ENCODE results near the gene HNRNPC. TPM values are rescaled to one million over a fixed set of nuclear protein-coding genes. Genes with fewer than 3 reads are reported as not detected.

Gene HNRNPC
- total RNA-seq, 2 donors from 2014 or later = 751 to 1,003 TPM

GRCh38 chr14:21238823-21239518, 30.3 kb downstream of the HNRNPC start:
- WGBS, 2 experiments (ENCODE audit: insufficient coverage in 1 of 2, insufficient read length in 1 of 2) = 88 to 97% methylated on average over 11 of the region's 11 CpGs
- Histone ChIP-seq H3K9ac (ENCODE audit: extremely low read depth, low read length, poor library complexity, severe bottlenecking) (no peak overlapping the region), H3K4me3 (ENCODE audit: low read length) (no peak overlapping the region), H3K27ac (ENCODE audit: low read depth, low read length) (no peak overlapping the region), H3K9me3 (ENCODE audit: control insufficient read depth, low read length) (no peaks in the 10 kb centered on the region), H3K27me3 (ENCODE audit: control insufficient read depth, insufficient read depth, low read length, poor library complexity, severe bottlenecking) (no peaks in the 10 kb centered on the region), H3K4me1 (ENCODE audit: control insufficient read depth, insufficient read depth, low read length) (peaks cover 2% of the 10 kb centered on the region), H3K36me3 (ENCODE audit: control insufficient read depth, insufficient read depth, low read length) (peaks cover 96% of the 10 kb centered on the region)
- Mint-ChIP-seq H3K4me3 (no peak overlapping the region), H3K4me1 (peaks cover 21% of the 10 kb centered on the region), H3K27ac (no peak overlapping the region), H3K36me3 (ENCODE audit: low read depth) (peaks cover 63% of the 10 kb centered on the region), H3K9me3 (no peaks in the 10 kb centered on the region), H3K27me3 (ENCODE audit: insufficient read depth) (no peaks in the 10 kb centered on the region)
- TF ChIP-seq CTCF (conservative IDR thresholded peaks at IDR 0.05) = no peak
- DNase-seq = no peak

- Mint-ChIP-seq H3K9me3 (no peaks in the 10 kb centered on the region), H3K4me1 (peaks cover 22% of the 10 kb centered on the region)
- H3K27ac ChIP-seq (ENCODE audit: low read depth, low read length) = no peak overlapping the region
Measured at GRCh38 chr14:21236948-21237797, 32.1 kb downstream of the HNRNPC start.

GRCh38 chr14:21234112-21234511, 35.1 kb downstream of the HNRNPC start:
- no peak for TF ChIP-seq CTCF (conservative IDR thresholded peaks at IDR 0.05)
- Histone ChIP-seq H3K4me1 (ENCODE audit: control insufficient read depth, insufficient read depth, low read length) (peaks cover 2% of the 10 kb centered on the region), H3K9me3 (ENCODE audit: control insufficient read depth, low read length) (no peaks in the 10 kb centered on the region), H3K36me3 (ENCODE audit: control insufficient read depth, insufficient read depth, low read length) (peaks cover 100% of the 10 kb centered on the region), H3K4me3 (ENCODE audit: low read length) (no peak overlapping the region), H3K27ac (ENCODE audit: low read depth, low read length) (no peak overlapping the region), H3K9ac (ENCODE audit: extremely low read depth, low read length, poor library complexity, severe bottlenecking) (no peak overlapping the region), H3K27me3 (ENCODE audit: control insufficient read depth, insufficient read depth, low read length, poor library complexity, severe bottlenecking) (no peaks in the 10 kb centered on the region)
- H3K4me3 Mint-ChIP-seq = no peak overlapping the region
- H3K36me3 Mint-ChIP-seq (ENCODE audit: low read depth) = peaks cover 70% of the 10 kb centered on the region
- no peaks in the 10 kb centered on the region for H3K27me3 Mint-ChIP-seq (ENCODE audit: insufficient read depth)
- no peak for DNase-seq
- H3K9me3 Mint-ChIP-seq = no peaks in the 10 kb centered on the region
- WGBS, 2 experiments (ENCODE audit: insufficient coverage in 1 of 2, insufficient read length in 1 of 2) = 93 to 94% methylated on average over 3 to 5 of the region's 5 CpGs
- peaks cover 16% of the 10 kb centered on the region for H3K4me1 Mint-ChIP-seq
- H3K27ac Mint-ChIP-seq = no peak overlapping the region

More at GRCh38 chr14:21236948-21237797, 32.1 kb downstream of the HNRNPC start:
- TF ChIP-seq CTCF (conservative IDR thresholded peaks at IDR 0.05) = no peak
- H3K9me3 ChIP-seq (ENCODE audit: control insufficient read depth, low read length) = no peaks in the 10 kb centered on the region
- WGBS, 2 experiments (ENCODE audit: insufficient coverage in 1 of 2, insufficient read length in 1 of 2) = 90 to 98% methylated on average over 3 to 6 of the region's 6 CpGs
- H3K4me3 ChIP-seq (ENCODE audit: low read length) = no peak overlapping the region
- Mint-ChIP-seq H3K36me3 (ENCODE audit: low read depth) (peaks cover 64% of the 10 kb centered on the region), H3K27ac (peak overlapping the region; percentile 10), H3K27me3 (ENCODE audit: insufficient read depth) (no peaks in the 10 kb centered on the region), H3K4me3 (no peak overlapping the region)
- DNase-seq = no peak
- H3K9ac ChIP-seq (ENCODE audit: extremely low read depth, low read length, poor library complexity, severe bottlenecking) = no peak overlapping the region
- H3K27me3 ChIP-seq (ENCODE audit: control insufficient read depth, insufficient read depth, low read length, poor library complexity, severe bottlenecking) = no peaks in the 10 kb centered on the region
- H3K36me3 ChIP-seq (ENCODE audit: control insufficient read depth, insufficient read depth, low read length) = peaks cover 97% of the 10 kb centered on the region
- peaks cover 2% of the 10 kb centered on the region for H3K4me1 ChIP-seq (ENCODE audit: control insufficient read depth, insufficient read depth, low read length)
